HG03342 (cell line): ENCODE measurements around the gene OR4K2.
"Not testable (repeated sequence)": the region's sequence is repeated elsewhere in the genome, so short reads cannot be mapped to it uniquely, and the experiment has no call there.

Source experiments
- ATAC-seq: cut with Tn5 transposase; IDR thresholded peaks from one replicate; pipeline ENCODE4 v1.9.1; 2021; ENCODE audit warnings: mild to moderate bottlenecking, moderate library complexity; ENCODE audit not compliant: unreplicated experiment

The OR4K2 gene, protein sequence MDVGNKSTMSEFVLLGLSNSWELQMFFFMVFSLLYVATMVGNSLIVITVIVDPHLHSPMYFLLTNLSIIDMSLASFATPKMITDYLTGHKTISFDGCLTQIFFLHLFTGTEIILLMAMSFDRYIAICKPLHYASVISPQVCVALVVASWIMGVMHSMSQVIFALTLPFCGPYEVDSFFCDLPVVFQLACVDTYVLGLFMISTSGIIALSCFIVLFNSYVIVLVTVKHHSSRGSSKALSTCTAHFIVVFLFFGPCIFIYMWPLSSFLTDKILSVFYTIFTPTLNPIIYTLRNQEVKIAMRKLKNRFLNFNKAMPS

GRCh38 chr14:19874842-19875241 is at the start of gene OR4K2:
TSS of gene OR4K2 (plus strand) at chr14:19875142. CDS start at chr14:19876268, 1,126 bp downstream.
- no peak for ATAC-seq

GRCh38 chr14:19827626-19828244 is 47.2 kb upstream of the OR4K2 start:
- ATAC-seq, result not testable (repeated sequence)

DNA sequence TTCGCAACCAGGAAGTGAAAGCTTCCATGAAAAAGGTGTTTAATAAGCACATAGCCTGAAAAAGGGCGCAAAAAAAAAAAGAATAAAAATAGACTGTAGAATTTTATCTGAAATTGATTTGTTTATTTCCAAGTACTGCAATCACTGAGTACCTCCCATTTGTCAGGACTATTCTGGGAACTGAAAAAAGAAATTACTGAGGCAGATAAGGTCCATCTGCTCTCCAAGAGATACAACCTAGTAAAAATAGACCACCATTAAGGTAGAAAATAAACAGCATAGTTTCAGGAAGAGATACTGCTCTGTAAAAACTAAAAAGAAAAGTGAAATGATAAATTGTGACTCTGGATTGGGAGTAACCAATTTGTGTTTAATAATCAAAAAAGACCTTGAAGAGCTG is 46.6 kb upstream of the OR4K2 start:
- ATAC-seq, result no peak

DNA sequence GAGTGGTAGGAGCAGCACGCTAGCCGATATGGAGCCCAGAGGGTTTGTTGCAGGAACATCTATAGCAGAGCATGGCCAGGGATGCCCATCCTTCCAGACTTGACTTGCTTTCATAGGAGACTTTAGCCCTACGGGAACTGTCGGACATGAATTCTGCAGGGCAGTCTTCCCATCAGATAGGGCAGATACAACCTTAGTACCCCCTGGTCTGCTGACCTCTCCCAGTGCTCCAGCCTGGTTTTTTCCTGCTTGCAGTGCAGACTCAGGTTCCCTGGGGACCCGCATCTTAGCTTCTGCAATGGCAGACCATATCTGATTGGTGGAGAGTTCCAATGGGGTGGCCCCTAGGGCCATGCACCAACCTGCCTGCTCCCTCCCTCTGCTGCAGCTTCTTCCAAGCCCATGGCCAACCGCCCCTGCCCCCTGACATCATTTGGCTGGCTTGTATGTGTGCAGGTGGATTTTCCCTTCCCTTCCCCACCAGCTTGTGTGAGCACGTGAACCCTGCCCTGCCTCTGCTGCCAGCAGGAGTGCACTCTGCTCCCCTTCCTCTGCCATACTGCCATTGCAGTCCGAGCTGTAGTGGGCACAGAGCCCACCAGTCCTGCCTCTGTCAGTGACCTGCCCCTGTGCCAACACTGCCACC is 40.6 kb upstream of the OR4K2 start:
- ATAC-seq, result not testable (repeated sequence)

DNA sequence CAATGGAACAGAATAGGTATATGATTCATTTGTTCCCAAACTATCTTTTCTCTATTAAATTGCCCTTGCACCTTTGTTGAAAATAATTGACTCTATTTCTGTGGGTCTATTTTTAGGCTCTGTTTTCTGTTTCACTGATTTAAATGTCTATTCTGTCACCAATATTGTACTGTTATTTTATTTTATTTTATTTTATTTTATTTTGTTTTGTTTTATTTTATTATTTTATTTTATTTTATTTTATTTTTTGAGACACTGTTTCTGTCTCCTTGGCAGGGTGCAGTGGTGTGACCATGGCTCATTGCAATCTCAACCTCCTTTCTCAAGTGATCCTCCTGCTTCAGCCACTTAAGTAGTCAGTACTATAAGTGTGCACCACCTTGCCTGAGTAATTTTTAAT is 36.5 kb upstream of the OR4K2 start:
- ATAC-seq, result no peak

DNA sequence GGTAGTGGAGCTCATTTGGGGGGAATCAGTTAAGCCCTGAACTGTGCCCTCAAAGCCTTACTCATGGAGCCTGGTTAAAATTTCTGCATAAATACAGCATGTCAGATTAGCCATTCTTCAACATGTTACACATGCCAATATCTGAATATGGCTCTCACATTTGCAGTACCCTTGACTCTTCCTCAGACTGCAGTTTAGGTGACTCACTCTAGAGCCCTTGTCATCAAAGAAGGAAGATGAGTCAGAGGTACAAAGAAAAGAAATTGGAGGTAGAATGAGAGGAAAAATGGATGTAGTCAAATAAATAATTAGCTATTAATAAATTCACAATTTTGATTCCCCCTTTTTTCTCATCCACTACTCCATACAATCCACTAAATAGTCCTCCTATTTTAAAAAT is 23.6 kb upstream of the OR4K2 start:
- ATAC-seq, result no peak

DNA sequence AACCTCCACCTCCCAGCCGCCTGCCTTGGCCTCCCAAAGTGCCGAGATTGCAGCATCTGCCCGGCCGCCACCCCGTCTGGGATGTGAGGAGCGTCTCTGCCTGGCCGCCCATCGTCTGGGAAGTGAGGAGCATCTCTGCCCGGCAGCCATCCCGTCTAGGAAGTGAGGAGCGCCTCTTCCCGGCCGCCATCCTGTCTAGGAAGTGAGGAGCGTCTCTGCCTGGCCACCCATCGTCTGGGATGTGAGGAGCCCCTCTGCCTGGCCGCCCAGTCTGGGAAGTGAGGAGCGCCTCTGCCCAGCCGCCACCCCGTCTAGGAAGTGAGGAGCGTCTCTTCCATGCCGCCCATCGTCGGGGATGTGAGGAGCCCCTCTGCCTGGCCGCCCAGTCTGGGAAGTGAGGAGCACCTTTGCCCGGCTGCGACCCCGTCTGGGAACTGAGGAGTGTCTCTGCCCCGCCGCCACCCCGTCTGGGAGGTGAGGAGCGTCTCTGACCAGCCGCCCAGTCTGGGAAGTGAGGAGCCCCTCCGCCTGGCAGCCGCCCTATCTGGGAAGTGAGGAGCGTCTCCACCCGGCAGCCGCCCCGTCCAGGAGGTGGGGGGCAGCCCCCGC is 8.8 kb upstream of the OR4K2 start:
- ATAC-seq, result not testable (repeated sequence)

- no peak for ATAC-seq
Observed at GRCh38 chr14:19873178-19873577, 1.8 kb upstream of the OR4K2 start.

DNA sequence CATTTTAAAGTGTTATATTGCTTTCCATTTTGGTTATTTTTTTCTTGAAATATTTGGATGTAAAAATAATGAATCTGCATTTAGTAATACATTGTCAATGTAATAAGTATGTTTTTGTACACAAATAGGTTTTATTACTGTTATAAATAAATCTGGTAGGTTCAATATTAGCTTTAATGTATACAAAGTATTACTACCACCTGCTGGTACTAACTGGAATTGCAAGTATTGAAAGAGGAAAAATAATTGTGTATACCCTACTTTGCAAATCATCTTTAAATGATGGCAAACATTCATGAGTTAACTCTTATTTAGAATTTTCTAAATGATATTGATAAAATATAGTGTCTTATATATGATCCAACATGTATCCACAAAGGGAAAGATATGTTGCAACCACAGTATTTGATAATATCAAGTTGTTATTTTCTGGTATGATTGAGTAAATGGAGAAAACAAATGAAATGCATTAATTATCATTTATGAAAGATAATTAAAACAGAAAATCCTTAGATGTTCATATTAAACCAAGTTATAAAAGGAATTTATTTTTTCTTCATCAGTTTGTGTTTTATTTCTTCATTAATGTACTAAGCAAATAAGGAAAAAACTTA is 3.2 kb downstream of the OR4K2 start:
- no peak for ATAC-seq

DNA sequence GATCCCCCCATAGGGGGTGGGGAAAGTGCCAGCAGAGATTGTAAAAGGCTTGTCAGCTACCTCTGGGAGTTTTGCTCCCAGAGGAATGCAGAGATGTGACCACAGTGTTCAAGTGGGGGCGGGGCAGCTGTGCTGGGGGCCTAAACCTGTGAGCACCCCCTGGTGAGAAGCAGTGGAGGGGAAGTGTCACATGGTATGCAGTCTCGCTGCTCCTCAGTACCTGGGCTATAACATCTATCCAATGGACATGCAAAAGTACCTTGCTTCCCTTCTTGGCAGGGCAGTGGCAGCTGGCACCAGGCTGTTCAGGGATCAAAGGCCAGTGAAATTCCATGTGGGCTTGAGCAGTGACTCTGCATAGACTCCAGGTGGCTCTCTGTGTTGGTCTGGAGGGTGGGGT is 20.3 kb downstream of the OR4K2 start:
- ATAC-seq, result no peak

- ATAC-seq, result no peak
Observed at GRCh38 chr14:19900999-19901398, 26.1 kb downstream of the OR4K2 start.

DNA sequence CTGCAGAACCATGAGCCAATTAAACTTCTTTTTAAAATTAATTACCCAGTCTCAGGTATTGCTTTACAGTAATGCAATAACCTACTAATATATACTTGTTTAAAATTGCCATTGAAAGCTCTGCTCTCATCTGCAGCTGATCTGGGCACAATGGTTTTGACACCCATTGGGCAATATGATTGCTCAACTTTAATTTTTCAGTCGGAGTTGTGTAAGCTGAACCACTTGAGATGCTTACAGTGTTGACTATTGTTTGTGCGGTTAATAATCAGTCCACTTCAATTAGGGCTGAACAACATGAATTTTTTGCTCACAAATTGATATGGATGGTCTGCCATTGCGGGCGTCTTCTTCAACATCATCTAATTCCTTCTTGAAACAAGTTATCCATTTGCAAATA is 27.5 kb downstream of the OR4K2 start:
- no peak for ATAC-seq

DNA sequence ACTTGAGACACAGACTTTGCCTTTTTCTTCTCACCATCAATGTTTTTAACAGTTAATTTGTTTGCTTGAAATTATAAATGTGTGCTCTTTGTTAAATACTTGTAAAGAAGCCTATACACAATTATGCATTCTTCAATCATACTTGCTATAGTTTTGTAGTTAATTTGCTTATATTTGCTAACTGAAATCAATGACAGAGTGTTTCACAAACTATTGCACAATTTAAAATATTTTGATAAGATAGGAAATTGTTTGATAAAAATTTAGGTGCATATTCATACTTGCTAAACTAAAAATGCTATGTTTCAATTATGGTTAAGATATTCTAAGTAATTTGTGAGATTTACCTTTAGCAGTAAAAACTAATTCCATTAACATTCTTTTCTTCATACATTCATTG is 31.7 kb downstream of the OR4K2 start:
- ATAC-seq, result no peak

DNA sequence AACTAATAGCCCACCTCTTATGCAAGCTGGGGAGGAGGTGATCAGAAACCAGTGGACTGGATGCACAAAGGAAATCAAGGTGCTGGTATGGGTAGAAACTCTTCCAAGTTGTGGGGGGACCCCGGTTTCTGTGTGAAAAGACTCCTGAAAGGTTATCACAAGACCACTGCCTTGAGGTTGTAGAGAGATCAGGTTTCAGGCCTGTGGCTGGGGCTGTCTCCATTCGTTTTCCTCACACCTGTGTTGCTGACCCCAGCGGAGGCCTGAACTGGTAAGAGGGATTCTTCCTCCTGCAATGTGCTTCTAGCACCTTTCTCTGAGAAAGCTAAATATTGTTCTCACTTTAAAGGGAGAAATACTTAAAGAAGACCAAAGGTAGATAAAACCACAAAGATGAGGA is 36.2 kb downstream of the OR4K2 start:
- ATAC-seq, result no peak

DNA sequence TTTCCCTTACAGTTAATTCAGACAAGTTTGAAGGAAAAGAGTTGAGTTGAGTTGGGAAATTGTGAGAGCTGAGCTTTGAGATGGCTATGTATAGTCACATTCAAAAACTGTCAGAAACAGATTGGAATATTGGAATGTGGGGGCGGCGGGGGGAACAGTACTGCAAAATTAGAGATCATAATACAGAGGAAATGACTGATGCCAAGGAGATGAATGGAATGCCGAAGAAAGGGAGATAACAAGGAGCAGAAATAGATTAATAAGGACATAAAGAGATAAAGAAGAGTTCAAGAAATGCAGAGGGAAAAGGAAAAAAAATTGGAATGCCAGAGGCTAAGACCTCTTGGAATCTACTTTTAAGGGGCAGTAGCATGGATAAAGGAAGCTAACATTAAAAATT is 42.3 kb downstream of the OR4K2 start:
- no peak for ATAC-seq

DNA sequence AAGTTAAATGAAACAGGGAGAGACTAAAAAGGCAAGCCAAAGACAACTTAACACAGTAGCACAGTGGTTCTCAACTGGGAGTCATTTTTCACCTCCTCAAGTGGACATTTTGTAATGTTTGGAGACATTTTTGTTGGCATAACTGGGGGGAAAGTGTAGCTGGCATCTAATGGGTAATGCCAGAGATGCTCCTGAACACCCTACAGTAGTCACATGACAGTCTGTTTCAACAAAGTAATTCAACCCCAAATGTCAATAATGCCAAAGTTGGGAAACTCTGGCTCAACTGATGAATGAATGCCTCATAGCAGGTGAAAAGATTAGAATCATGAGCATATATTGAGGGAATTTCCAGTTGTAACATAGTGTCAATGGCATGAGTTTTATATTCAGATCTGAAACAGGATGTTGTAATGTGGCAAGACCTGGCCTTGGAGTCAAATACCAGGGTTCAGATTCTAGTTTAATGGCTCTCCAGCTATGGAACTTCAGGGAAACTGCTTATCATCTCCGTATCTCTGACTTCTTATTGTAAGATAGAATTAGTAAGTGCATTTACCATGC is 43.1 kb downstream of the OR4K2 start:
- ATAC-seq, result no peak

- no peak for ATAC-seq
Observed at GRCh38 chr14:19918553-19919264, 43.8 kb downstream of the OR4K2 start.

DNA sequence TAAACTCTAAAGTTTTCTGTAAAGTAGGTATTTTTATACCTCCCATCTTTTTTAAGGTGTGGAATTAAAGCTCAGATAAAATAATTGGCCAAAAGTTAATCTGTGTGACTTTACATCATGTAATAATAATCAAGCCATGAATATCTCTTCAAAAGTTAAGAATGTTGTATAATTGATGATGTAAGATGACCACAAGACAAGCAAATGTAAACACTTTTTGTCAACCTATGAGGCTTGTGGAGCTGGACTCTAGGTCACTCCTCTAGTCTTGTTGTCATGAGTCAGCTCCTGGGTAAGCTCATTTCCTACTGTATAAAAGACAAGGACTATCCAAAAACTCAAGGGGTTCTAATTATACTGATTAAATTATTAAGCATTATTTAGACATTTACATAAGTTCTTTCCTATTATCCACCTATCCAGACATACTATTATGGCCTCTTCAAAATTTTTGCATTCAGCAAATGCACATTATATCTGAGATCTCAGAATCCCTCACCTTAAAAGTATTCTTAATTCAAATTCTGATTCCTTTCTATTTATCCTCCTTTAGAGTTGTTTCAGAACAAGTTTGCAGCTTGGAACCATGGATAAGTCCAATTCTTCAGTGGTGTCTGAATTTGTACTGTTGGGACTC is 45.2 kb downstream of the OR4K2 start, which contains the start of gene OR4K5:
TSS of gene OR4K5 (plus strand) at position 587 of the 637 bp plus-strand sequence. CDS start at position 587, 0 bp downstream.
- no peak for ATAC-seq

GRCh38 chr14:19930617-19931016 is 55.7 kb downstream of the OR4K2 start, which contains the start of gene OR4K1:
TSS of gene OR4K1 (plus strand) at chr14:19930917. CDS start at chr14:19935667, 4,750 bp downstream.
- ATAC-seq, result no peak
